ENCODE results near the gene ALDH1A2.
A peak's percentile ranks its signal among the peaks of the same experiment; 100 is the strongest.
"Not testable (repeated sequence)": the region's sequence is repeated elsewhere in the genome, so short reads cannot be mapped to it uniquely, and the experiment has no call there.

Gene ALDH1A2

DNA sequence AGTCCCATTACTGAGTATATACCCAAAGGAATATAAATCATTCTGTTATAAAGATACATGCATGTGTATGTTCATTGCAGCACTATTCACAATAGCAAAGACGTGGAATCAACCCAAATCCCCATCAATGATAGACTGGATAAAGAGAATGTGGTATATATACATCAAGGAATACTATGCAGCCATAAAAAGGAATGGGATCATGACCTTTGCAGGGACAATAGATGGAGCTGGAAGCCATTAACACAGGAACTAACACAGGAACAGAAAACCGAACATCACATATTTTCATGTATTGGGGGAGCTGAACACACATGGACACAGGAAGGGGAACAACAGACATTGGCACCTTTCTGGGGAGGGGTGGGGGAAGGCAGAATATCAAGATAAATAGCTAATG lies 65.8 kb downstream of the ALDH1A2 start:
- not testable (repeated sequence) for DNase-seq (ENCODE audit: low read depth, low spot score)

DNA sequence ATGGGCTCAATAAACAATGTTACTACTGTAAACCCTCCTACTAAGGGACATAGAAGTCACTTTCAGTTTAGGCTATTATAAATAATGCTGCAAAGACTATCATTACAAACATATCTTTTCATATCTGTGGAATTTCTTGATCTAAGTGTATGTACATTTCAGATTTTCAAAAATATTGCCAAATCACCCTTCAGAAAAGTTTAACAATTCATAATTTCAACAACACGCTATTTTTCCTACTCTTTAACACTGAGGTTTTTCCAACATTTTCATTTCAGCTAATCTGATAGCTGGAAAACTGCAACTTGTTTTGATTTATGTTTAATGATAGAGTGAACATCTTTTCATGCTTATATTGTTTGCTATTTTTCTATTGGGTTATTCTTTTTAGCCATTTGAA lies 69.0 kb downstream of the ALDH1A2 start:
- DNase-seq (ENCODE audit: low read depth, low spot score), result no peak

DNA sequence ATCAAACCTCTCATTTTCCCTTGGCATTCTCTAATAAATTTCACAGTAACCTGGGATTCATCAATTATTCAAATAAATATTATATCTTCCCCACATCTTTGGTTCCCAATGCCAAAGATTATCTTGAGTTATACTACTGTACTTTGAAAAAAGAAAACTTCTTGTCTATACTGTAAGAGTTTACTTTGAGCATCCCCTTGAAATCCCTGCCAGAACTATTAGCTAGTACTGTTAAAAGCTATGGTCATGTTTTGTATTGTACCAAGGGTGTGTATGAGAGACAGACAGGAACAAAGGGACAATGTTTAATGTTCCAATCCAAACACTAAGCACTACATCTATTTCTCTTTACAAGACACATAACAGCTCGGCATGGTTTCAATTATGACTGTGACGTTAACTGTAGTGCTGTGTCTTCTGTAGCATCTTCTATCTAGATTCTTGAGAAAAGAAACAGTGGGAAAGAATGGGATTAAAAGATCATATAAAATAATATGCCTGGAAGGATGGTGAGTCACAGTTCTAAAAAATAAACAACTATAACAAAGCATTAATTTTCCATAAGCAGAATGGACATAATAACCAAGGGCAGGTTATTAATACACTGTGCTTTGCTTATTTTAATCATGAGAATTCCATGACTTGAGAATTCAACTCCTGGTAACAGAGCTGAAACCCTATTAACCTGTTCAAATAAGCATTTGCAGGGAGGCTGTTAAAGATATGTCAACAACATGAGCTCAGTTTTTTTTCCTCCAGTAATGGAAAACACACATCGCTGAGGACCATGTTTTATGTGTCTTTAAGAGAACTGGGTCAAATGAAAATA lies 71.1 kb downstream of the ALDH1A2 start:
- DNase-seq (ENCODE audit: low read depth, low spot score), result no peak

DNA sequence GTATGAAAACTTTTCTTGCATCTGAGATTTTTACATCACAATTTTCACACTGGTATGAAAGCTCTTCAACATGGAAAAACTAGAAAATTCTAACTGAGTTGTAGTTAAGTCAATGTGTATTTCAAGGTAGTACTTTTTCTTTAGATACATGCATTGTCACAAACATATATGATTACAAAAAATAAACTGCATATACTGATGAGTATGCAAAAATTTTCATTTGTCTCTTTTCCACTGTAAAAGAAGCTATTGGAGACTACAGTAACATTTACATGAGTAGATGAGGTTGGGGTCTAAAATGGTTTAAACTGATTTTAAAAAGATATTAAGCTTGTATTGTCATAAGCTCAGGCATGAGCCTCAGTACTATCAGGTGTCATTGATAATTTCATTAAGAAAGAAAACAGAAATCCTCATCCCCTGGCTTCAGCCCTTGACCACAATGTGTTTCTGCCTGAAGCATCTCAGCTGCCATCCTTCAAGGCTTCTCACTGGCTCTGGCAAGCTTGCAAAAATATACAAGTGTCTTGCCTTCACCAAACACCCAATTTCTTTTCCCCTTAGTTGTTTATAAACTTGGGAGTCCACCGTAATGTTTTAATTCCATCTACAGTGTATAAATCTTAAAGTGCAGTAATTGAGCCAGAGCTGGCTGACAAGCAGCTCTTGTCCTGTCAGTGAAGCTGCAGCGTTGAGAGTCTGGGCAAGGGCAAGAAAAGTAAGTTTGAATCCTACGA lies 71.9 kb downstream of the ALDH1A2 start:
- no peak for DNase-seq (ENCODE audit: low read depth, low spot score)

DNA sequence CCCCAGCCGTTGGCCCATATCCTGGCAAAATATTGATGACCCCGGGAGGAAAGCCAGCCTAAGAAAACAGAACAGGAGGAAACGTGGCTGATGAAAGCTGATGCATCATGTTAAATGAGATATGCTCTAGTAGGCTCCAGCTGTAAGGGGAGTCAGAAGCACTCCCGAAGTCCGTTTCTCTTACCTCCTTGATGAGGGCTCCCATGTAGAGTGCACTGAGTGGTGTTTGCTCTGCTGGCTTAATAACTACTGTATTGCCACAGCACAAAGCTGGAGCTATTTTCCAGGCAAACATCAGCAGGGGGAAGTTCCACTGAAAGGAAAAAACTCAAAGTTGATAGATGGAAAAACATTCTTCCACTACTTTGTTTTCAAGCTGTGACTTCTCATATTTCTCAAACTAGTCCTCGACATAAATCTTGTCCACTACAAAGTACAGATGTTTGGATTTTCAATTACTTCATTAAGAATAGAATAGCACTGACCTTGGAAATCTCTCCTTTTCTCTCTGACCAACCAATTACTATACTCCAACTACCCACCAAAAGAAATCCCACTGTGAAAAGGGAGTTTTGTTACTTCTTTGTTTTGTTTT lies 72.7 kb downstream of the ALDH1A2 start:
- DNase-seq (ENCODE audit: low read depth, low spot score), result no peak

DNA sequence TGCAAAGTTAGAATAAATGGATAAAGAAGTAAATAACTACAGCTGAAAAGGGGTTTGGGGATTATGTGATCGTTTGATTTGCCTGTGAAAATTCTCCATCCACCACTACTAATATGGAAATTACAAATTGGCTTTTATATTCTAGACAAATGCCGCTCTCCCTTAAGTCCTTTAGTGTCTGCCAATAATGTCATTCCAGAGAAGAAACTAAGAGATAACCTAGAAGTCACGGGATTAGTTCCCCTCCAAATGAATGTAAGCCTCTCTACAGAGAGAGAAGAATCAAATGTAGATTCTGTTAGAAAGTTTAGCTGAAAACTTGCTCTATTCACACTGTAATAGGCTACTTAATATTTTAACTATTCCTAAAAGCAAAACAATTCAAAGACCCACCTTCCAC lies 92.0 kb downstream of the ALDH1A2 start:
- no peak for DNase-seq (ENCODE audit: low read depth, low spot score)

DNA sequence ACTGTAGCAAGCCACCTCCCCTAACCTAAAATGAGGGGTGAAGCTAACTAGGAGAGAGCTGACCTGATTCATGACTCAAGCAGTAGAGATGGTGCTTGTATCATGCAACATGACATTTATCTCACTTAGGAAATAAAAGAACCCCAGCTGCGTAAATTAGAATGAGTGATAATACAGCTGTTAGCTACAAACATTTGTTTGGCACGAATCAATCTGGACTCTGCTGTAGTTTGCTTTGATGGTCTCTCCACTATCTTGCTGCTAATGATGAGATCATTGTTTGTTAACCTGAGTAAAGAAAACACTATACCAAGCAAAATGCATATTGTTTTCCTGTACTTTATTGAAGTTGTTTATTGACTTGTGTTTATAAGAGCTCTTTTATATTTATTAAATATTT lies 92.6 kb downstream of the ALDH1A2 start:
- no peak for DNase-seq (ENCODE audit: low read depth, low spot score)

DNA sequence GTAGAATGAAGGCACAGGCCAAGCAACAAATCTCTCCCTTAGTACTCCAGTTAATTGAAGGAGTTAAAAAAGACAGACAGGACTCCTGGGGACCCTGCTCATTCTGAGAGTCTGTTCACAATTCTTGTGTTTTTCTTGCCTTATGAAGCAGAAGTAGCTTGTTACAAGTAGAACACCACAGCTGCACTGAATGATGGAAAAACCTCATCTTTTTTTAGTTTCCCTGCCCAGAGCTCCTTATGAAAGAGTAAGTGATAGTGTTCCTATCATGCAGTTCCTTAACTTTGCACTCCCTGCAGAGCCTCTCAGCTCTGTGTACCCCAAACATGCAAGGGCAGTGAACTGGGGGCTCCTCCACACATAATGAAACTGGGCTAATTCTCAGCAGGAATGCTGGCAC lies 95.5 kb downstream of the ALDH1A2 start:
- no peak for DNase-seq (ENCODE audit: low read depth, low spot score)

DNA sequence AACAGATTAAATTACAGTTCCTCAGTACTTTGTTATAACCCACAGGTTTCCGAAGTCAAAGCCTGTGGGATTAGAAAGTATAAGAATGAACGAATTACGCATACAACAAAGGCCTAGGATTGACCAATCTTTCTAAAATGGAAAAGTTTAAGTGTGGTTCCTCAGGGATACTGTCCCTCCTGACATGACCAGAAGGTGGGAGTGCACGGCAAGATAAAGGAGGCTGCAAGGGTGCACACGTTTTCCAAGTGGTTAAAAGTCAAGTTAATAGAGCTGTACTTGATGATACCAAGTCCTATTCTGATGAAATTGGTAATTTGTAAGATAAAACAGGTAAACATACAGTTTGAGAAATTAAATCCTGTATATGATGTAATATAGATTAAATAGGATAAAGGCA lies 96.2 kb downstream of the ALDH1A2 start:
- DNase-seq (ENCODE audit: low read depth, low spot score), result no peak

DNA sequence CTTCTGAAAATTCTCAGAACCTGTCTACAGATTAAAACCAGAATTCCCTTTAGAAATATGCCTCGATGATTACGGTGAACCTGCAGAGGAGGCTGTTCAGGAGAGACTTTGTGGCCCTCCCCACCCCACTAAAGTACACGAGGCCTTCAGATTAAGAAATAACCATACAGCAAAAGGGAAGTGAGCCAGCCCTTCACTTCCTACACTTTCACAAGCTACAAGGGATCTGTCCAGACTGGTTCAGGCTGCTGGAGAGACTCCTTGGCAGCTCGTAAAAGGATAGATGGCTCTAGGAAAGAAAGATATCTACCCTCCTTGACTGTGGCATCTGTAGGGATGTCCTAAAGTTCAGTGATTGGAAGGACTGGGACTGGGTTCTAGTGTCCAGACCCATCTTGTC lies 102.6 kb downstream of the ALDH1A2 start:
- no peak for DNase-seq (ENCODE audit: low read depth, low spot score)

DNA sequence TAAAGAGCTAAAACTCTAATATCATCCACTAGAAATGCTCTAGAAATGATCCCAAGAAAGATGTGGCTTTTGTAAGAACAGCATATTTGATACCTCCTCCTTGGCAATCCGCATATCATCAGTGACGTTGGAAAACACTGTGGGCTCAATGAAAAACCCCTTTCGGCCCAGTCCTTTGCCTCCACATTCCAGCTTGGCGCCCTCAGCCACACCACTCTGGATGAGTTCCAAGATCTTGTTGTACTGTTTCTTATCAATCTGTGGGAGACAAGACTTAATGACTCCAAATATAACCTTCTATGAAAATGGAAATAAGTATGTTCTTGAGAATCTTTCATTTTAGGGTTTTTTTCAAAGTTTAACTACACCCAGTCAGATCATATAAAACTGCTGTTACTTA lies 103.6 kb downstream of the ALDH1A2 start:
- DNase-seq (ENCODE audit: low read depth, low spot score), result no peak

DNA sequence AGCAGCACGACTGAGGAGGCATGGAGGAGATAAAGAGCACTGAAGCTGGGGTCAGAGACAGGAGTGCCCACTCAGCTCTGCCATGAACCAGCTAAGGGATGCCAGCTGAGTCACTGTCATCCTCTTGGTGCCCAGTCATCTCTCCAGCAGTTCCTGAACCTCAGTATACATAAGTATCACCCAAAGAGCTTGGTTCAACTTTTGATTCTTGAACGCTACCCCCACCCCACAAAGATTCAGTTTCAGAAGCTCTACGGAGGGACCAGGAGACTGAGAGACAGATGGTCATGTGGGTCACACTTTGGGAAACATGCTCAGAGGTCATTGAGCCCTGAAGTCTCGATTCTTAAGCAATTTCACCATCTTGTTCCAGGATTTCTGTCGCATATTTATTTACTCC lies 108.4 kb downstream of the ALDH1A2 start:
- DNase-seq (ENCODE audit: low read depth, low spot score), result no peak

DNA sequence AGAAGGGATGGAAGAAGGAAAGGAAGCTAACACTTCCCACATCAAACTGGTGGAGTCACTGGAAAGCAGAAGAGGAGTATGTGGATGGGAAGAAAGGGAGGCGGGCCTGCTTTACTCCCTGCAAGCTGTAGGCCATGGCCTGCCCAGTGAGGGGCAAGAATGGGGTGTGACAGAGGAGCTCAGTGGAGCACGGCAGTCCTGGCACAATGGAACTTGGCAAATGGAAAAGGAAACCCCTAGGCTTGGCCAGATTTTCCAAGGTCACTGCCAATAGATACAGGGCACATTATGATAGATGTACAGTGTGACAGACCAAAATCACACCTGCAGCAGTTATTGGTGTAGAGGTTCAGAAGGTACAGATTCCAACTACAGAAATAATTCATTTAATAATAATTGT lies 111.6 kb downstream of the ALDH1A2 start:
- no peak for DNase-seq (ENCODE audit: low read depth, low spot score)

DNA sequence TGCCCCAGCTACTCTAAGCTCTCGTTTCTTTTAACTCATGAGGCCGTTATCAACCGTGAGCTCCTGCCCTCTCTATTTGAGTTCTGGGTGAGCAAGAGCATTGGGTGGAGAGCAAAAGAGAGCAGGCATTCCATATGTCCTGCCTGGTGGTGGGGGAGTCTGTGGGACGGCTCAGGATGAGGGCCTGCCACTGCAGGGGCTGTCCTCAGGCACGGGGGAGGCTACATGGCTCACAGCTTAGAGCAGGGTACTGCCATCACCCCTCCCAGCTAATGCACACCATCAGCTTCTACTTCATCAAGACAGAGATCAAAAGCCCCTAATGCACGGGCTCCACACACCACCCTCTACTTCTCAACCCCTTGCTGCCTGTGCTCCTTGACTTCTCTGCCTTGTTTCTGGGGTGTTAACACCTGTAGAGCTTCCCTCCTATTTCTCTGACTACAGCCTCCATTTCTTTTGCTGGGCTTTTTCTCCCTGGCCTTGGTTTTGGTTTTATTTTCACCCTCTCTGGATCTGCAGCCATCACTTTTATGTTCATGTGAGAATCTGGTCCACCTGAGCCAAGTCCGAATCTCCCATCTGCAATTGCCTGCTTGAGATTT lies 114.1 kb downstream of the ALDH1A2 start:
- DNase-seq (ENCODE audit: low read depth, low spot score), result no peak

DNA sequence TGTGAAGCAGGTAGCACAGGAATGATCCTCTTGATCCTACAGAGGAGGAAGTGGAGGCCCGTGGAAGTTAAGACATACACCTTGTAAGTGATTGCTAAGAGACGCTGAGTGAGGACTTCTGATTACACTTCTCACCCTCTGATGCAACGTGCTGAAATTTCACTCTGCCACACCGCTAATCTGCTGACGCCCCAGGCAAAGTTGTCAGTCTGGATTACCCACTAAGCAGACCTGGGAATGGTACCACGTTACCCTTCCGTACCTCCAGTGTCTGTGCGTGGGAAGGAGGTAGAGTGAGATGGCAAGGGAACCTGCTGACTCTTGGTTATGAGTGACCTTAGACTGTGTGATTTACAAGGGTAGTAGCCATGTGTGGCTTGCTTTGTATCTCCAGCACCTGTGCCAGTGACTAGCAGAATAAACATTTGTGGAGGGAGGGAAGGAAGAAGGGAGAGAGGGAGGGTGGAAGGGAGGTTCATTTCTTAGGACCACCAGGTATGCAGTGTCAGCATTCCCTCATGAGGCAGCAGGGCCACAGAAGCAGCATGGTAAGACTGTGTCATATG lies 115.0 kb downstream of the ALDH1A2 start:
- no peak for DNase-seq (ENCODE audit: low read depth, low spot score)

DNA sequence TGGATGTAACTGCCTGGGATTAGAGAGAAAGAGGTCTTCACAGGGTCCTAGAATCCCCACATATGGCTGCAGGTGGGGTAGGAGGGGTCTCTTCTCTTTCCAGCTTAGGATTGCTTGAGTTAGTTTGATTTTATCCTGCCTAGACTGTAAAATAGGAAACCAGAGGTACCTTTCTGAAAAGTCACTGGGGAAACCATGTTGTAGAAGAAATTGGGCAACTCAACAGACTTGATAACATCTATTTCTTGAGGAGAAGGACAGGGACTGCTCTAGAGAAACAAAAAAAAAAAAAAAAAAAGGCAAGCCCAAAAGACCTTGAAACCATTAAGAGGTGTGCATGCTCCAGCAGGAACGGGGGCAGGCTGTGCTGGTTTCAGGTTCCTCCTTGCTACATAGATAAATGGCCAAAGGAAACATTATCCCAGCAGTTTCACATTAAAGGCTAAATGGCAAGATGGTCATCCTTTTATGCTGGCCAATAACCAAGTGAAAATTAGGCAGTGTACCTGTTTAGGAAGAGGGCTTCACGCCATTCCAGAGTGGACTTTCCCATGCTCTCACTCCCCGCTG lies 116.1 kb downstream of the ALDH1A2 start:
- DNase-seq (ENCODE audit: low read depth, low spot score), result no peak

DNA sequence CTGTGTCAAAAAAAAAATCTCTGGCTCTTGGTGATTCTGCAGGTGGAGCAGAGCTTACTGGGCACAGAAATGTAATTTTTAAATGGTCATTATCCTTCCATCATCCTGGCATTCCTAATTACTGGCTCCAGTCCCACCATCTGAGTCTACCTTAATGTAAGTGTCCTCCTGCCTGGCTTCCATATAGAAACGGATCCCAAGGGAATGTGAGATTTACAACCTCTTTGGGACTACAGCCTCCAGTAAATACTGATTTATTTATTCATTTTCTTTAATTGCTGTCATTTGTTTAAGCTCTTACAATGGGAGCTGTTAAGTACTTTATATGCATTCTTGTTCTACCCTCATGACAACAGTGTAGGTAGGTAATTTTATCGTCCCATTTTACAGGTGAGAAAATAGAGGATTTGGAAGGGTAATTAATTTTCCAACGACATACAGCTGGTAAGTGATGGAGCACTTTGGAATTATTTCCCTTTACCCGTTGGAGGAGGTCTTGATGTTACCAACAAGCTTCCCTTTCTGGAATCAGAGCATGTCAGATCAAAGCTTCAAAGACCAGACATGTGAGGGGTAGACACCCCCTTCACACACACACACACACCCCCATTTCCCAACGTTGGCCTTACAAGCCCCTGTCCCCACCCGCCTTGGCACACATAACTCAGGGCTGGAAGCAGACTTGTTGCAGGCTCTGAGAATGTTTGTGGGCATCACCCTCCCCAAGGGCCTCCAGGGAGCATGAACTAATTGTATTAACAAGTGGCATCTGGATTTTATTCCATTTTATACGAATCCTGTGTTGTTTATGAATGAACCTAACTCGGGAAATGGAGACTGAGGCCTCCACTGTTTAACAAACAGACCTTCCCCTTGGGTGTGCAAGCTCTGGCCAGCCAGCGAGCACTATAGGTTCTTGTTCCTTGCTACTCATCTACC lies 116.9 kb downstream of the ALDH1A2 start:
- DNase-seq (ENCODE audit: low read depth, low spot score), result no peak

DNA sequence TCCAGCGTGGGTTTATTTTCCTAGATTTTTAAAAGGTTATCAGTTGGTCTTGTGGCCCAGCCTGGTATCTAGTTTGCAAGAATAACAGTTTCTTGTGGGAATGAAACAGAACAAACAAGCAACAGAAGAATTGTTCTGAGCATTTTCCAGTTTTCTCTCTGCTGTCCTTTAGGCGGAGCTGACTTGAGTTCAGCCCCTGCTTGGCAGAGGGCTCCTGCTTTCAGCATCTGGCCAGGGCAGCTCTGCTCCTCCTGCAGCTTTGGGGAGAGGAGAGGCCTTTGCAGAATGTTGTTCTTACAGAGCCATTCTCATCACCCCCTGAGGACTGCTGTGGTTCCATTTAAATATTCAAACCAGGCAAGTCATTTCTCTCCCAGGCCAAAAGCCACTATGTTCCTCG lies 117.7 kb downstream of the ALDH1A2 start:
- peak; percentile 10 for DNase-seq (ENCODE audit: low read depth, low spot score)

DNA sequence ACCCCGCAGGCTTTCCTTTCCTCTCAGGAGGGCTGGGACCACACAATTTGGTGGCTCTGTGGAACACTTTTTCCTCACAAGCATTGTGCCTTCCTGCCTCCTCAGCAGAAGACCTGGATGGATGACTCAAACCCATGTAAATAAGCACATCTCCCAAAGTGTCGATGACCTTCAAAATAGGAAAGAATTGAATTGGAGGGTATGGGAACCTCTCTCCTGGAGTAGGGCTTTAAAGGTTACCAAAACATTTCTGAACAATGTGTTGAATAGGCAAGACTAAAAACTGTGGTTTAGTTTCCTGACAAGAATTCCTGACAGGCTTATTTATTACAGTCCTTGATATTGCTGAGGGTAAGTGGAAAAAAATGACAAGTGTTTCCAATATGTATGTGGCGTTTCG lies 118.2 kb downstream of the ALDH1A2 start:
- DNase-seq (ENCODE audit: low read depth, low spot score), result no peak

DNA sequence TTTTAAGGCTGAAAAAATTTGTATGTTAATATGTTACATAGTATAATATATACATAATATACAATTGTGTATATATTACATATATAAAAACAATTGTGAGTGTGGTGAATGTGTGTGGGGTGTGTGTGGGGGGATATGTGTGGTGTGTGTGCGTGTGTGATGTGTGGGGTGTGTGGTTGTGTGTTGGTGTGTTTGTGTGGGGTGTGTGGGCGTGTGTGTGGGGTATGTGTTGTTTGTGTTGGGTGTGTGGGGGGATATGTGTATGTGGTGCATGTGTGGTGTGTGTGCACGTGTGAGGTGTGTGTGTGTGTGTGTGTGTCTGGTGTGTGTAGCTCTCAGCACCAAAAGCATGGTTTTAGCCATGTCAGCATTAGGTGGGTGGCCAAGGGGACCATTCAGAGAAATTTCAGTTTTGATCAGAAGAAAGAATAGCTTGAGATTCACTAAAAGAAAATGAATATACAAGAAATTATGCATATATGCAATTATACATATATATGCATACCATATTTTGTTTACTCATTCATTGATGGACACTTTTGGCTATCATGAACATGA lies 118.9 kb downstream of the ALDH1A2 start:
- no peak for DNase-seq (ENCODE audit: low read depth, low spot score)

Measured in ELF-1 (cell line).